Right lobe of liver (tissue), 6 donors: ENCODE data around the gene SPATS2. TPM values are rescaled to one million over a fixed set of nuclear protein-coding genes. Genes with fewer than 3 reads are reported as not detected.

ENCODE experiments used
- ATAC-seq, 4 donors: fragments of 200-7000 bp; cut with Tn5 transposase; one replicate each; pipeline ENCODE4 v1.9.1; 2020; ENCODE audit warnings: mild to moderate bottlenecking in 4 of 4, moderate library complexity in 4 of 4
- DNase-seq, 3 donors: peaks; one replicate each; pipeline ENCODE4 v3.0.0-alpha.2; 2020
- H3K27ac ChIP-seq, 3 donors: fragments of 200-600 bp; one replicate each; pipeline ENCODE4 v1.8.0; 2022
- H3K27me3 ChIP-seq, 2 donors: fragments of 200-600 bp; one replicate each; pipeline ENCODE4 v1.8.0; 2022
- H3K36me3 ChIP-seq, 4 donors: fragments of 200-600 bp; sonication (generic) in 1 of 4; one replicate each; pipeline versions ENCODE4 v1.5.1 to v1.8.0; 2017 to 2022; ENCODE audit warnings: control low read depth in 1 of 4
- H3K4me1 ChIP-seq, 4 donors: fragments of 200-600 bp; sonication (generic) in 1 of 4; one replicate each; pipeline versions ENCODE4 v1.5.1 to v1.8.0; 2017 to 2022; ENCODE audit warnings: control low read depth in 1 of 4
- H3K4me3 ChIP-seq, 3 donors: fragments of 200-600 bp; one replicate each; pipeline ENCODE4 v1.8.0; 2022
- H3K9me3 ChIP-seq, 4 donors: fragments of 200-600 bp; sonication (generic) in 1 of 4; one replicate each; pipeline versions ENCODE4 v1.5.1 to v1.8.0; 2017 to 2022; ENCODE audit warnings: control low read depth in 1 of 4
- POLR2A ChIP-seq: fragments of 450-650 bp; IDR thresholded peaks from one replicate; pipeline ENCODE4 v1.6.1; 2017; ENCODE audit warnings: antibody characterized with exemption, mild to moderate bottlenecking
- WGBS: methylation state at CpG from one replicate; pipeline ENCODE4 v1.1.6; 2018; ENCODE audit warnings: low coverage, low lambda C conversion rate; ENCODE audit not compliant: insufficient coverage; ENCODE audit errors: missing lambda C conversion rate; 5-methylcytosine and 5-hydroxymethylcytosine counted together
- intact Hi-C, 2 donors: fragments of 100-400 bp; cut with DNase I; formaldehyde crosslinking; loops; one replicate each; pipeline versions ENCODE4 v1.11.2 to v1.14.1; 2022
- total RNA-seq, 6 experiments: library from RNA; depleted of rRNA in 2 of 6; stranded (reverse); fragments of >200 nt in 2 of 6; fragmentation: NEBNext Ultra II Directional in 3 of 6; extraction: Animal tissue kit (Norgen Biotek cat#: 25700) in 3 of 6; gene quantifications; one replicate each; pipeline versions ENCODE4 v1.1.0 to v1.2.4, GENCODE V29; 2016 to 2023
- TF ChIP-seq, protein P1 (sequence below), 4 donors: fragments of 200-600 bp in 3 of 4; fragments of 450-650 bp in 1 of 4; IDR thresholded peaks; one replicate each; pipeline versions ENCODE4 v1.5.1 to v1.8.0; 2016 to 2022; ENCODE audit warnings: antibody characterized with exemption in 4 of 4, mild to moderate bottlenecking in 2 of 4
- donor health status: DM: no; HTN: yes; CAD: no.
- donor health status: DM: no; HTN: no; CAD: no.
- donor health status: DM: no; HTN: no; CAD: no.
- donor health status: DM: no; HTN: yes; CAD: no.
- donor health status: DM: no; HTN: yes; CAD: no.

Gene SPATS2
- total RNA-seq, 6 experiments from 2014 or later = 3.2 to 6.1 (median 4.4) TPM

DNA sequence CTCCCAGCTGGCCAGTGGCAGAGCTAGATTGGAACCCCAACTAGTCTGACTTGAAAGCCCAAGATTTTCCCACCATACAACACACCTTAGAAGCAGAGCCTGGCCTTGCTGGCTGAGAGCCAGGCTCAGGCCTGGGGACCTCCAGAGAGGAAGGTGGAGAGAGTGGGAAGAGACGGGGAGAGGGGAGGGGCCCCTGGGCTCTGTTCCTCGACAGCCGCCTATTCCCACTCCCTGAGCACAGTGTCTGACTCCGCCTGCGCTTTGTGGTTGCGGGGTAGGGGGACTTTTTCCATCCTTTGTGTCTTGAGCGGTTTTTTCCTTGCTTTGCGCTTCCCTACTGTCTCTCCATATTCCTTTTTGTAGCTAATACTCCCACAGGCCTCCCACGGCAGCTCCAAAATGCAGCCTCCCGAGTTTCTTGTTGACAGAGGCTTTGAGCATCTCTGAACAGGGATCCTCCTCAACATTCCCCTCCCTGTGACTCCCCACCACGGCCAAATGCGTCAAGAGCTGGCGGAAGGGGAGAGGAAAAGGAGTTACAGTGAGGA, 167.5 kb downstream of the SPATS2 start:
- intact Hi-C loops = no loop called here
- Histone ChIP-seq H3K4me1 (peaks cover 0 to 15% (median 0%) of the 10 kb centered on the region in 4 donors), H3K9me3 (no peaks in the 10 kb centered on the region), H3K4me3 (no peak overlapping the region), H3K36me3 (no peaks in the 10 kb centered on the region), H3K27ac (no peak overlapping the region), H3K27me3 (peaks cover 0 to 11% of the 10 kb centered on the region in 2 donors)
- WGBS = 77% methylated on average over 7 of the region's 13 CpGs
- TF ChIP-seq, protein P1, sequence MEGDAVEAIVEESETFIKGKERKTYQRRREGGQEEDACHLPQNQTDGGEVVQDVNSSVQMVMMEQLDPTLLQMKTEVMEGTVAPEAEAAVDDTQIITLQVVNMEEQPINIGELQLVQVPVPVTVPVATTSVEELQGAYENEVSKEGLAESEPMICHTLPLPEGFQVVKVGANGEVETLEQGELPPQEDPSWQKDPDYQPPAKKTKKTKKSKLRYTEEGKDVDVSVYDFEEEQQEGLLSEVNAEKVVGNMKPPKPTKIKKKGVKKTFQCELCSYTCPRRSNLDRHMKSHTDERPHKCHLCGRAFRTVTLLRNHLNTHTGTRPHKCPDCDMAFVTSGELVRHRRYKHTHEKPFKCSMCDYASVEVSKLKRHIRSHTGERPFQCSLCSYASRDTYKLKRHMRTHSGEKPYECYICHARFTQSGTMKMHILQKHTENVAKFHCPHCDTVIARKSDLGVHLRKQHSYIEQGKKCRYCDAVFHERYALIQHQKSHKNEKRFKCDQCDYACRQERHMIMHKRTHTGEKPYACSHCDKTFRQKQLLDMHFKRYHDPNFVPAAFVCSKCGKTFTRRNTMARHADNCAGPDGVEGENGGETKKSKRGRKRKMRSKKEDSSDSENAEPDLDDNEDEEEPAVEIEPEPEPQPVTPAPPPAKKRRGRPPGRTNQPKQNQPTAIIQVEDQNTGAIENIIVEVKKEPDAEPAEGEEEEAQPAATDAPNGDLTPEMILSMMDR (IDR thresholded peaks at IDR 0.05) = no peak
- TF ChIP-seq POLR2A = no peak
- DNase-seq (peak in 1 of 3 donors; percentile 46), ATAC-seq (no peak)

GRCh38 chr12:49535921-49536525, 168.8 kb downstream of the SPATS2 start:
- DNase-seq = no peak
- intact Hi-C loops = no loop called here
- peaks cover 0 to 11% of the 10 kb centered on the region in 2 donors for H3K27me3 ChIP-seq
- TF ChIP-seq, protein P1 (IDR thresholded peaks at IDR 0.05) = no peak
- no peak for TF ChIP-seq POLR2A
- H3K9me3 ChIP-seq = no peaks in the 10 kb centered on the region
- no peak for ATAC-seq
- no peaks in the 10 kb centered on the region for H3K36me3 ChIP-seq
- 84% methylated on average over 3 of the region's 6 CpGs for WGBS
- H3K4me3 ChIP-seq = no peak overlapping the region
- no peak overlapping the region for H3K27ac ChIP-seq
- H3K4me1 ChIP-seq = peaks cover 0 to 15% (median 0%) of the 10 kb centered on the region in 4 donors

GRCh38 chr12:49536526-49537071, 169.3 kb downstream of the SPATS2 start:
- Histone ChIP-seq H3K4me3 (no peak overlapping the region), H3K27ac (no peak overlapping the region), H3K4me1 (peaks cover 0 to 15% (median 0%) of the 10 kb centered on the region in 4 donors), H3K36me3 (no peaks in the 10 kb centered on the region), H3K9me3 (no peaks in the 10 kb centered on the region), H3K27me3 (peaks cover 0 to 11% of the 10 kb centered on the region in 2 donors)
- intact Hi-C loops = no loop called here
- no peak for TF ChIP-seq POLR2A
- TF ChIP-seq, protein P1 (IDR thresholded peaks at IDR 0.05) = no peak
- WGBS = 72% methylated on average over 2 of the region's 3 CpGs
- ATAC-seq (no peak), DNase-seq (no peak)

DNA sequence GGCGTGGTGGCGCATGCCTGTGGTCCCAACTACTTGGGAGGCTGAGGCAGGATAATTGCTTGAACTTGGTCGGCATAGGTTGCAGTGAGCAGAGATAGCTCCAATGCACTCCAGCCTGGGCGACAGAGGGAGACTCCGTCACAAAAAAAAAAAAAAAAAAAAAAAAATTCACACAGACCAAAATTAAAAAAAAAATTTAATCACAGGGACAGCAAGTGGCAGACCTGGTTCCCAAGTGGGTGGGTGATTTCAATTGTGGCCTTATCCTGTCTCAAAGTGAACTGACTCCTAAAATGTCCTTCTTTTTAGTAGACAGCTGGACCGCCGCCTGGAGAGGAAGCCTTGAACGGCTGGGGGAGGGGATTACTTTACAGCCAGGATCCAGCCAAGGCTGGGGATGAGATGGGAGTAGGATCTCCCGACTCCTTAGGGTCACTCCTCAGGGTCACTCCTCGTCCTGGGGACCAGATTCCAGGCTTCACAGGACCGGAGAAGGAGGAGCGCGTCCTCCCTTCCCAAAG, 170.0 kb downstream of the SPATS2 start:
- peaks cover 0 to 11% of the 10 kb centered on the region in 2 donors for H3K27me3 ChIP-seq
- intact Hi-C loops = no loop called here
- H3K36me3 ChIP-seq = no peaks in the 10 kb centered on the region
- ATAC-seq (no peak), DNase-seq (no peak)
- peaks cover 0 to 15% (median 0%) of the 10 kb centered on the region in 4 donors for H3K4me1 ChIP-seq
- WGBS = 34% methylated on average over 3 of the region's 13 CpGs
- no peaks in the 10 kb centered on the region for H3K9me3 ChIP-seq
- TF ChIP-seq, protein P1 (IDR thresholded peaks at IDR 0.05) = no peak
- TF ChIP-seq POLR2A = no peak
- H3K4me3 ChIP-seq = peak overlapping the region in 2 of 3 donors; percentile 33 to 44
- no peak overlapping the region for H3K27ac ChIP-seq
